A673 (cell line): ENCODE results near the gene TP53BP1.

Experiments used
- EZH2 ChIP-seq: fragments of 200-600 bp; sonication (generic); IDR thresholded peaks from 2 replicates; pipeline ENCODE4 v1.6.1; 2017; ENCODE audit warnings: borderline replicate concordance, low read depth, mild to moderate bottlenecking, mixed read lengths, antibody characterized with exemption, low read length; ENCODE audit not compliant: poor library complexity, severe bottlenecking
- TF ChIP-seq, protein P1 (sequence below): fragments of 300-800, 200-600 bp; sonication (generic); conservative IDR thresholded peaks from 2 replicates; pipeline ENCODE4 v1.5.1; 2017; ENCODE audit warnings: low read depth, mild to moderate bottlenecking, antibody characterized with exemption, low read length, moderate library complexity, mixed read lengths

DNA sequence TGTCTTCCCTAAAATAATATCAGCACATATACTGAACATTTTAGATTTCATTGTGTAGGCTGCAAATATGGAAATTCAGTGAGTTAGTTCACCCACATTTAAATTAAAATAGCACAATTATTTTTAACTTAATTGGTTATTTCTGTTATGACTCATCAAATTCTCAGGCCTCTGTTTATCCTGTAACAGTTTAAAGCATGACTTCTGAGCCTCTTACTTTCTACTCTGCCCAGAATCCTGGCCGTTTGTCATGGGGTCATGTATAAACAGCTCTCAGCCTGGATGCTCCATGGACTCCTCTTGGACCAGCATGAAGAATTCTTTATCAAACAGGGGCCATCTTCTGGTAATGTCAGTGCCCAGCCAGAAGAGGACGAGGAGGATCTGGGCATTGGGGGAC, 109.9 kb downstream of the TP53BP1 start:
- TF ChIP-seq, protein P1, sequence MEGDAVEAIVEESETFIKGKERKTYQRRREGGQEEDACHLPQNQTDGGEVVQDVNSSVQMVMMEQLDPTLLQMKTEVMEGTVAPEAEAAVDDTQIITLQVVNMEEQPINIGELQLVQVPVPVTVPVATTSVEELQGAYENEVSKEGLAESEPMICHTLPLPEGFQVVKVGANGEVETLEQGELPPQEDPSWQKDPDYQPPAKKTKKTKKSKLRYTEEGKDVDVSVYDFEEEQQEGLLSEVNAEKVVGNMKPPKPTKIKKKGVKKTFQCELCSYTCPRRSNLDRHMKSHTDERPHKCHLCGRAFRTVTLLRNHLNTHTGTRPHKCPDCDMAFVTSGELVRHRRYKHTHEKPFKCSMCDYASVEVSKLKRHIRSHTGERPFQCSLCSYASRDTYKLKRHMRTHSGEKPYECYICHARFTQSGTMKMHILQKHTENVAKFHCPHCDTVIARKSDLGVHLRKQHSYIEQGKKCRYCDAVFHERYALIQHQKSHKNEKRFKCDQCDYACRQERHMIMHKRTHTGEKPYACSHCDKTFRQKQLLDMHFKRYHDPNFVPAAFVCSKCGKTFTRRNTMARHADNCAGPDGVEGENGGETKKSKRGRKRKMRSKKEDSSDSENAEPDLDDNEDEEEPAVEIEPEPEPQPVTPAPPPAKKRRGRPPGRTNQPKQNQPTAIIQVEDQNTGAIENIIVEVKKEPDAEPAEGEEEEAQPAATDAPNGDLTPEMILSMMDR = no peak
- no peak for TF ChIP-seq EZH2
